Measurements from ENCODE around the gene CDON. TPM values are rescaled to one million over a fixed set of nuclear protein-coding genes. Genes with fewer than 3 reads are reported as not detected.

CDON gene
- total RNA-seq, 8 experiments from 2014 or later: 1.3 to 16.9 (median 10.3) TPM

DNA sequence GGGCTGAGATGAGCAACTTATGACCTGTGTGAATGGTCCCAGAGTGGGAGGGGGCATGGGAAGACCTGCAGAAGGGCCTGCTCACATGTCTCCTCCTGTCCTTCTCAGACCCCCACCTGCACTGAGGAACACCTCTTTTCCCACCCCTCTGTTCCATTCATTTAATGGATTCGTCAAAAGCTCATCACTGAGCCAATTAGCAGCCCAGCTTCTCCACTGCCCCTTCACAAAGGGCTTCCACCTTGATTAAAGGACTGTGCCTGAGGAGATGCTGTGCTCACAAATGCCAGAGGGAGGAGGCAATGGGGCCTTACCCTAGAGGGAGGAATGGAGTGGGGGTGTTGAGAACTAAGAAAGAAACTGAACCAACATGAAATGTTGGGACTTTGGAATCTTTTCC is 14.0 kb upstream of the CDON start:
- WGBS, 10 experiments: 57 to 100% (median 60%) methylated on average over 1 of the region's 1 CpG; no CpG with 5 or more reads in 5 of the 10 experiments
- ATAC-seq (replicated peaks in 6 of 8): no peak
- in situ Hi-C loops (cut with MboI; ENCODE audit: low pct_unique_long_range_greater_than_20kb in 2 of 9, low sequenced_read_pairs in 9 of 9, unreplicated experiment in 9 of 9): no loop called here

DNA sequence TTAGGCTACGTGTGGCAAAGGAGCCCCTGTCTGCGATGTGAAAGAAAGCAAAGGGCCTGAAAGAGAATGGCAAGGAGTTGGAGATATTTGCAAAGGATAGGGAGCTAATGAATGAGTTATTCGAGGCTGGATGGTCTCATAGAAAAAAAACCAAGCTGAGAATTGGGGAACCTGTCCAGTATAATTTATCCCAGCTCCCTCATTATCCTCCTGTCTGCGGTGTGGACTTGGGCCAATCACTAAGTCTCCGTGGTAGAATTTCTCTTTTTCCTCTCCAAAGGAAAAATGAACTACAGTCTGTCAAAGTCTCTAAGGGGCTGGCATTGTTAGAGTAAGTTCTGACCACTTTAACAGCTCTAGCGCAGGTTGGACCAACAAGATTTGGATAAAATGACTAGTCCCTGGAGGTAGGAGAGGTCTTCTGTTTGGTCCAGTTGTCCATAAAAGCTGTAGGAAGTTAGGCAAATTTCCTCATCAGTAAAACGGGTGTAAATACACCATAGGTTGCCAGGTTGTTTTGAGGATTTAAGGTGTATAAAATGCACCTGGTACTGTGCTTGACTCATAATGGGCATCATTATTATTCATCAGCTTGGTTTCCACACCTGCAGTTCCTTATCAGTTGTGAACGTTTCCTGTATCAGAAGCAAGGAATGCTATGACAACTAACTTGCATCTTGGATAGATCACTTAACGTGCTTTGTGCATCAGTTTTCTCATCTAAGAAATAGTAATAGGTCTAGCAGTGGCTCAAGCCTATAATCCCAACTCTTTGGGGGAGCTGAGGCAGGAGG is 10.3 kb upstream of the CDON start:
- Histone ChIP-seq H3K4me1 (replicated peaks in 1 of 2) (peaks cover 9 to 10% of the 10 kb centered on the region in 2 donors), H3K4me3 (no peak overlapping the region), H3K27ac (no peak overlapping the region)
- WGBS, 10 experiments: 35 to 100% (median 65%) methylated on average over 1 to 9 of the region's 9 CpGs
- in situ Hi-C loops (cut with MboI; ENCODE audit: low pct_unique_long_range_greater_than_20kb in 2 of 9, low sequenced_read_pairs in 9 of 9, unreplicated experiment in 9 of 9): loop anchor here in 2 of 9 experiments (25.0 kb wide), 2 partner anchors 114 to 136 kb away; partner anchors contain the start of gene VSIG10L2 (in 1 of the 2)
- no peak for ATAC-seq (replicated peaks in 6 of 8)

More for the DNA sequence above, 14.0 kb upstream of the CDON start:
- Histone ChIP-seq H3K4me1 (replicated peaks in 1 of 2) (peaks cover 9 to 19% of the 10 kb centered on the region in 2 donors), H3K4me3 (no peak overlapping the region), H3K27ac (no peak overlapping the region)

DNA sequence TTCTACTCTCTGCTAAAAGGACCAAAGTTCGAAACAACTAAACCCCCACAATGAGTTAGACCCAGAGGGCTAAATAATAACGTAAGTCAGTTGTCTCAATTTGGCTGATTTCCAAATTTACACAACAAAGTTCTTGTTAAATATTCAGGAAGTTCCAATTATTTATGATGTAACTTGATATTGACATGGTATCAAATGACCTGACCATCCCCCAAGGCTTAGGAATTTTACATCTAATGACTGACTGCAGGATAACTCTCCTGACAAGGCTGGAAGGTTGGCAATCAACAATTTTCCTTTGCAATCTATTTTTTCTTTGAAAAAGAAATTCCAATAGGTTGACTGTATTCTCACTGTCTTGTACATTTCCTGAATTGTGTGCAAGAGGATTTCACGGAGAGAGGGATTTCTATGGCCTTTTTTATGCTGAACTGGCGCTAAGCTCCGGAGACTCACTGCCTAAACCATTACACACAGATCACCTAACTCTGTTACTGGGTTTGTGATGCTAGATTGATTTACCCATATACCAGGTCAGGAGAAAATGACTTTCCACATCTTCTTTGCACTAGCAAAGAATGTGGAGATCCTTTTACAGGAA is 9.6 kb upstream of the CDON start:
- no peak for ATAC-seq (replicated peaks in 6 of 8)
- 31 to 80% (median 59%) methylated on average over 2 to 5 of the region's 5 CpGs for WGBS, 10 experiments
- Histone ChIP-seq H3K27ac (no peak overlapping the region), H3K4me1 (replicated peaks in 1 of 2) (peaks cover 9 to 10% of the 10 kb centered on the region in 2 donors), H3K4me3 (no peak overlapping the region)
- in situ Hi-C loops (cut with MboI; ENCODE audit: low pct_unique_long_range_greater_than_20kb in 2 of 9, low sequenced_read_pairs in 9 of 9, unreplicated experiment in 9 of 9): loop anchor here in 2 of 9 experiments (25.0 kb wide), 2 partner anchors 115 to 135 kb away; partner anchors contain the start of gene VSIG10L2 (in 1 of the 2)

DNA sequence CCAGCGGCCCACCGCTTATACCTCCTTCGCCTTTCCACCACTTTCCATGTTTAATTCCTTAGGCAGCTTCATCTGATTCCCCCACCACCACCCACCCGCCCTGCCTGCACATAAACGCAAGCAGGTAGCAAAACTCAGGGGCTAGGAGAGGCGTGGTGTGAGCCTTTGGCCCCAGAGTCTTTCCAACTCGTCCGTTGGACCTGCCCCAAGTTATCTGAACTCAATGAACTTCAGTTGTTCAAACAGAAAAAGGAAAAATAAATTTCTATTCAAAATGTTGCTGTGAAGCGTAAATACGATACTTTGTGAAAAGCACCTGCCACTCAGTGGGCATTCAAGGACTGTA is 814 bp upstream of the CDON start:
- in situ Hi-C loops (cut with MboI; ENCODE audit: low pct_unique_long_range_greater_than_20kb in 2 of 9, low sequenced_read_pairs in 9 of 9, unreplicated experiment in 9 of 9): loop anchor here in 2 of 9 experiments (25.0 kb wide), 2 partner anchors 124 to 126 kb away; partner anchors contain the start of gene VSIG10L2 (in 1 of the 2)
- Histone ChIP-seq H3K27ac (no peak overlapping the region), H3K4me3 (peak overlapping the region; percentile 57 to 85 (median 71)), H3K4me1 (replicated peaks in 1 of 2) (peaks cover 16 to 26% of the 10 kb centered on the region in 2 donors)
- ATAC-seq (replicated peaks in 6 of 8): no peak
- WGBS, 10 experiments: 25 to 75% (median 52%) methylated on average over 2 to 6 of the region's 10 CpGs; no CpG with 5 or more reads in 2 of the 10 experiments

DNA sequence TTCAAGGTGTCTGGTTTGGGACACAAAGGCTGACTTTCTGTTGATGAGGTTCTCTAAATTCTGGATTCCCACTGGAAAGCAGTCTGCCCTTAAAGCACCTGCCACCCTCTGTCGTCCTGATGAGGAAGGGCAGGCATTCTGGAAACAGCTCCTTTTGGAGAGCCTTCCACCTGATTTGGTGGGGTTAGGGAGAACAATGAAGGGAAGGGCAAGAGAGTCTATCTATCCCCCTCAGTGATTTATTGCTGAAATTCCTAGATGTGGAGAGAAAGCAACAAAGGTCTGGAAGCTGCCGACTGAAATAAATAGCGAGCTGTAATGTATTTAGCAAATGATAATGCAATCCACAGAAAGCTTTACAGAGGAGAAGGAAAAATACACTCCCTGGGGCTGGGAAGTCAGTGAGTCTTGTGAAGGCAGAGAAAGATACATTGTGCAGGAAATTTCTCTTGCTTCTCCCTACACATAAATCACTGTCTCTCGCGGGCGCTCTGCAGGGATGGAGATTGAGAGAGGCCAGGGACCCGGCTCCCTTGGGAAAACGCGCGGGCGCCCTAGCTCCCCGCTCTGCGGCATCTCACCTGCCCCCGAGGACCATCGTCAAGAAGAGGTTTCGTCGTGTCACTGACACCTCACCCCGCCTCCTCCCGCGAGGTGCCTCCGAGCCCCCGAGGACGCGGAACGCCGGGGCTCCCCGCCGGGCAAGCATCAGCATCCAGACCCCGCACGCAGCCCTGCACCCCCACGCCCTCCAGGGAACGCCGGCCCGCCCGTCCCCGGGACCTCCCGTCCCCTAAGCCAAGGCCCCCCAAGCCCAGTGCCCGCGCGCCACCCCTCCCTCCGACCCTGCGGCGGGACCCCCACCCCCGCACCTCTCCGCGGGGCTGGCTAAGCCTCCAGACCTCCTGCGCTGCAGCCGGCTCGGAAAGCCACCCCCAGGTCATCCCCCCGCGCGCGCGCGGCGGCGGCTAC is 673 bp downstream of the CDON start:
- peak; percentile 6 to 48 (median 27) for ATAC-seq (replicated peaks in 6 of 8)
- peak overlapping the region; percentile 96 for H3K27ac ChIP-seq
- in situ Hi-C loops (cut with MboI; ENCODE audit: low pct_unique_long_range_greater_than_20kb in 2 of 9, low sequenced_read_pairs in 9 of 9, unreplicated experiment in 9 of 9): loop anchor here in 2 of 9 experiments (25.0 kb wide), 2 partner anchors 125 kb away; partner anchors contain the start of gene VSIG10L2 (in 1 of the 2)
- WGBS, 10 experiments: 0 to 2% (median 0%) methylated on average over 1 to 10 of the region's 57 CpGs; no CpG with 5 or more reads in 2 of the 10 experiments
- H3K4me3 ChIP-seq: peak overlapping the region; percentile 57 to 85 (median 71)
- peaks cover 17 to 26% of the 10 kb centered on the region in 2 donors for H3K4me1 ChIP-seq (replicated peaks in 1 of 2)

DNA sequence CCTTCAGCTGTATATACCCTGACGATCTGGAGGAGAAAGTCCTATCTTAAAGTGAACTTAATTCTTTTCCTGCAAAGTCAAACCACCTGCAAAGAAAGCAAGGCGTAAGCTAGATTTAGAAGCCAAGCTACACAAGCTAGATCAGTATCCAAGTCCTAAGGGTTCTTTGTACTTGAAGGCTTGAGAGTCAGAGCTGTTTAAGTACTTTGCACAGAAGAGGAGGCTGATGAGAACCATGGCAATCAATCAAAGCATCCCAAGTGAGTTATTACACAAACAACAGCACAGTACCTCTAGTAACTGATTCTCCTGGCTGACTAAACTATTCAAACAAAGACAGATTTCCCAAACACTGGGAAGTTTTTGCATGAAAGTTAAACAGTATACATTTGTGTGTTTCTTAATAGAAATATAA is 1.9 kb downstream of the CDON start:
- in situ Hi-C loops (cut with MboI; ENCODE audit: low pct_unique_long_range_greater_than_20kb in 2 of 9, low sequenced_read_pairs in 9 of 9, unreplicated experiment in 9 of 9): loop anchor here in 2 of 9 experiments (25.0 kb wide), 2 partner anchors 123 to 127 kb away; partner anchors contain the start of gene VSIG10L2 (in 1 of the 2)
- 13 to 53% (median 25%) methylated on average over 1 to 2 of the region's 2 CpGs for WGBS, 10 experiments

DNA sequence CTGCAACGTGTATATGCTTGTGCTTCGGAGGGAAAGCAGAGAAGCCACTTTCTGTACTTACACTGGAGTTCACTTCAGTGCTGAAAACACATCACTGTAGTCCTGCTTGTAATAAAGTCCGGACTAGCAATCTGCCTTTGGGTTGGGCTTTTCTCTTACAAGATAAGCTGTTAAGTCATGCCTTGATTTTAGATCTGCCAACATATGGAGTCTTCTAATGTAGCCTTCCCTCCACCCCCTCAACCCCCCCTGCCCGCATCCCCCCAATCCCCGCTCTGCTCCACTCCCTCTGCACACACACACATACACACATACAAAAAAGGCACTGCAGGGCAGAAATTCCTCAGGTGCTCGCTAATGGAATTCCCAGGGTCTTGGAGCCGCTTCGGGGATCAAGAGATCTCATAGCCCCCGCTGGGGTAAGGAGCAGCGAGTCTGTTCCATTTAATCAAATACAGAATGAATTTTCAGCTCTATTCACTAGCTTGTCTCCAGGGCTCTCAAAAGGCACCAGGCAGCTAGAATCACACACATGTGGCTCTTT is 3.4 kb downstream of the CDON start:
- no peak overlapping the region for H3K27ac ChIP-seq
- no peak for ATAC-seq (replicated peaks in 6 of 8)
- in situ Hi-C loops (cut with MboI; ENCODE audit: low pct_unique_long_range_greater_than_20kb in 2 of 9, low sequenced_read_pairs in 9 of 9, unreplicated experiment in 9 of 9): loop anchor here in 2 of 9 experiments (25.0 kb wide), 2 partner anchors 122 to 128 kb away; partner anchors contain the start of gene VSIG10L2 (in 1 of the 2)
- peaks cover 17 to 30% of the 10 kb centered on the region in 2 donors for H3K4me1 ChIP-seq (replicated peaks in 1 of 2)
- 13 to 68% (median 40%) methylated on average over 1 to 8 of the region's 10 CpGs; no CpG with 5 or more reads in 3 of the 10 experiments for WGBS, 10 experiments
- H3K4me3 ChIP-seq: peak overlapping the region in 4 of 5 donors; percentile 1 to 71 (median 22)

More for the DNA sequence above, 1.9 kb downstream of the CDON start:
- H3K4me1 ChIP-seq (replicated peaks in 1 of 2): peaks cover 17 to 26% of the 10 kb centered on the region in 2 donors
- H3K27ac ChIP-seq: no peak overlapping the region
- no peak for ATAC-seq (replicated peaks in 6 of 8)
- peak overlapping the region in 4 of 5 donors; percentile 57 to 85 (median 74) for H3K4me3 ChIP-seq

DNA sequence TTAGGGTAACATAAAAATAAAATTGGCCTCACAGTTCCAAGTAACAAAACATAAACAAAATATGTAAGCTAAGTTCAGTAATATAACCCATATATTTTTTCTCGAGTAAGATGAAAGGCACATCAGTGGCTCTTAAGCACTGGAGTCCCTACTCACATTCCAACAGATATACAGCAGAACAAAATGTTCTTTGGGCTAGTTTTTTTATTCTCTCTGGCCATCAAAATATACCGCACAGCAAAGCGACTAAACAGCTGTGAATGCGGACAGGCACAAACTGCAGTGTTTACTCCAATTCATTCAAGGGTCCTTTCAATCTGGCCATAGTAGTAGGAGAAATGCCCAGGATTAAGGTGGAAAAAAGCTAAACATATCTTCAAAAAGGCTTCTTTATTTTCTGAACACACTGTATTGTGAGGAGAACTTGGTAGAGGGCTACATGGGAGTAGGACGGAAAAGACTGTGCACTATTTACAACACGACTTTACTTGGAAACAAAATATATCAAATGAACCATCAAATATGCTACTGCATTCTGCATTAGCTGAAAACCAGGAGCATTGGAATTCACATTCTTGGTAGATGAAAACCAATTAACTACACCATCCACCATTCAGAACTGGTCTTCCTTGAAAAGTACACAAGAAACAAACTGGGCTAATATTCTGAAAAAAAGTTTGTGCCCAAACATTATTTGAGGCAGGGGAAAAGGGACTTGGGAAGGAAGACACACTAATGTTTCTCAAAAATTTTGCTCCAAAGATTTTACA is 4.4 kb downstream of the CDON start:
- Histone ChIP-seq H3K4me1 (replicated peaks in 1 of 2) (peaks cover 17 to 33% of the 10 kb centered on the region in 2 donors), H3K4me3 (no peak overlapping the region), H3K27ac (no peak overlapping the region)
- in situ Hi-C loops (cut with MboI; ENCODE audit: low pct_unique_long_range_greater_than_20kb in 2 of 9, low sequenced_read_pairs in 9 of 9, unreplicated experiment in 9 of 9): loop anchor here in 2 of 9 experiments (25.0 kb wide), 2 partner anchors 121 to 129 kb away; partner anchors contain the start of gene VSIG10L2 (in 1 of the 2)
- 54 to 94% (median 86%) methylated on average over 3 to 6 of the region's 6 CpGs for WGBS, 10 experiments
- ATAC-seq (replicated peaks in 6 of 8): no peak

DNA sequence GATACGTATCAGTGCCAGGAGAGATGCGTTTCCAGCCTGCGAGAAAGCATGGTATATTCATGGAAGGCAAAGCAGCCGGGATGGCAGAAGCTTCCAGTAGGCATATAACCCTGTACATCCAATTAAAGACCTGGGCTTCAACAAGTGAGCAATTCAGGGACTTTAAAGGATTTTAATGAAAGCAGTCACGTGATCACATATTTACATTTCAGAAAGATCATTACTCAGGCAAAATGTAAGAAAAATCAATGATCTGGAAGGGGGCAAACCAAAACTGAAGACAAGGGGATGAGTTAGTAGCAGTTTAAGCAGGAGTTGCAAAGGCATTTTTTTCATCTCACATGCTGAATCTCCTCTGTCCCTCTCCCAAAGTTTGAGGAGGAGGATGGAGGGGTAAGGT is 7.8 kb downstream of the CDON start:
- in situ Hi-C loops (cut with MboI; ENCODE audit: low pct_unique_long_range_greater_than_20kb in 2 of 9, low sequenced_read_pairs in 9 of 9, unreplicated experiment in 9 of 9): loop anchor here in 2 of 9 experiments (25.0 kb wide), 2 partner anchors 118 to 132 kb away; partner anchors contain the start of gene VSIG10L2 (in 1 of the 2)
- 17 to 100% (median 67%) methylated on average over 1 to 5 of the region's 5 CpGs; no CpG with 5 or more reads in 2 of the 10 experiments for WGBS, 10 experiments
- no peak overlapping the region for H3K27ac ChIP-seq
- no peak for ATAC-seq (replicated peaks in 6 of 8)
- no peak overlapping the region for H3K4me3 ChIP-seq
- H3K4me1 ChIP-seq (replicated peaks in 1 of 2): peaks cover 12 to 18% of the 10 kb centered on the region in 2 donors

DNA sequence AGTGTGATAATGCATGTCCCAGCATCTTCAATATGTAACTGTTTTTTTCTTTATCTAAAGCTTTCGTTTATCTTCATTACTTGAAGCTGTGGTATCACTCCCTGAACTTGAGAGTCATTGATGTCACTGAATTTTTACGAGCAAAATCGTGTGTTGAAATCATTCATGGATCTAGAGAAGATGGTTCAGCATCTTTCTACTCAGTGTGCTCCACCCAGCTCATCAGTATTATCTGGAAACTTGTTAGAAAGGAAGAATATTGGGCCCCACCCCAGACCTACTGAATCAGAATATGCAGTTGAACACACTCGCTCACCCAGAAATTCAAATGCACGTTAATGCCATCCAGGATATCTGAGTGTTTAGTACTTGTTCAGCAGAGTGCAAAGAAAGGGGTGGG is 8.3 kb downstream of the CDON start:
- Histone ChIP-seq H3K4me3 (no peak overlapping the region), H3K27ac (no peak overlapping the region), H3K4me1 (replicated peaks in 1 of 2) (peaks cover 10 to 13% of the 10 kb centered on the region in 2 donors)
- in situ Hi-C loops (cut with MboI; ENCODE audit: low pct_unique_long_range_greater_than_20kb in 2 of 9, low sequenced_read_pairs in 9 of 9, unreplicated experiment in 9 of 9): loop anchor here in 2 of 9 experiments (25.0 kb wide), 2 partner anchors 117 to 133 kb away; partner anchors contain the start of gene VSIG10L2 (in 1 of the 2)
- 0 to 100% (median 70%) methylated on average over 1 to 4 of the region's 5 CpGs for WGBS, 10 experiments
- ATAC-seq (replicated peaks in 6 of 8): peak in 4 of 8 experiments; percentile 31 to 96 (median 90)
